ENCODE results near the gene ARL5B.
"Not testable (repeated sequence)": the region's sequence is repeated elsewhere in the genome, so short reads cannot be mapped to it uniquely, and the experiment has no call there.

DNA sequence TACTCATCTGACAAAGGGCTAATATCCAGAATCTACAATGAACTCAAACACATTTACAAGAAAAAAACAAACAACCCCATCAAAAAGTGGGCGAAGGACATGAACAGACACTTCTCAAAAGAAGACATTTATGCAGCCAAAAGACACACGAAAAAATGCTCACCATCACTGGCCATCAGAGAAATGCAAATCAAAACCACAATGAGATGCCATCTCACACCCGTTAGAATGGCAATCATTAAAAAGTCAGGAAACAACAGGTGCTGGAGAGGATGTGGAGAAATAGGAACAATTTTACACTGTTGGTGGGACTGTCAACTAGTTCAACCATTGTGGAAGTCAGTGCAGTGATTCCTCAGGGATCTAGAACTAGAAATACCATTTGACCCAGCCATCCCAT is 26.7 kb upstream of the ARL5B start:
- TF ChIP-seq CTCF (IDR thresholded peaks at IDR 0.05); POLR2AphosphoS5 (IDR thresholded peaks at IDR 0.05); POLR2A (IDR thresholded peaks at IDR 0.05; ENCODE audit: low read depth); EP300 (IDR thresholded peaks at IDR 0.05): not testable (repeated sequence)
